K562 (cell line): ENCODE data around the gene SATB2. TPM values are rescaled to one million over a fixed set of nuclear protein-coding genes. Genes with fewer than 3 reads are reported as not detected.

Experiments
- BCLAF1 ChIP-seq, 2 experiments: fragments of 450-650 bp in 1 of 2; IDR thresholded peaks; 2 replicates each; pipeline ENCODE4 v1.6.1; 2011 to 2017; ENCODE audit warnings: low read depth in 2 of 2, antibody characterized with exemption in 1 of 2, borderline replicate concordance in 1 of 2, low read length in 1 of 2, mild to moderate bottlenecking in 1 of 2, mixed read lengths in 1 of 2; ENCODE audit not compliant: control insufficient read depth in 1 of 2
- HMG20A ChIP-seq: fragments of 450-650 bp; formaldehyde crosslinking; conservative IDR thresholded peaks from 2 replicates; pipeline ENCODE4 v1.4.0; 2020; ENCODE audit warnings: mild to moderate bottlenecking, mixed read lengths
- PURB ChIP-seq: sonication (generic); formaldehyde crosslinking; IDR thresholded peaks from 2 replicates; pipeline ENCODE4 v1.9.0; 2021; ENCODE audit warnings: low read depth, mild to moderate bottlenecking, missing genetic modification reagents
- TBL1XR1 ChIP-seq, 2 experiments: IDR thresholded peaks; 2 replicates each; pipeline ENCODE4 v1.6.1; 2012; ENCODE audit warnings: improper control_type of control experiment in 2 of 2, low read length in 2 of 2, mild to moderate bottlenecking in 1 of 2
- TFE3 ChIP-seq: fragments of 450-650 bp; formaldehyde crosslinking; IDR thresholded peaks from 2 replicates; pipeline ENCODE4 v1.4.0; 2020; ENCODE audit warnings: mild to moderate bottlenecking, mixed read lengths
- XRCC4 ChIP-seq: IDR thresholded peaks from one replicate; pipeline ENCODE4 v1.6.1; 2011; ENCODE audit not compliant: insufficient read depth, insufficient read length; ENCODE audit errors: extremely low read depth
- ZFP30 ChIP-seq: fragments of 250-450 bp; sonication (Bioruptor Pico); IDR thresholded peaks from 2 replicates; pipeline ENCODE4 v1.8.0; 2022; ENCODE audit warnings: moderate library complexity, mild to moderate bottlenecking, inconsistent platforms, borderline replicate concordance
- ZFX ChIP-seq: sonication (generic); formaldehyde crosslinking; IDR thresholded peaks from 2 replicates; pipeline ENCODE4 v1.8.0; 2022; ENCODE audit warnings: mild to moderate bottlenecking, missing genetic modification reagents, moderate library complexity
- ZNF668 ChIP-seq: fragments of 250-450 bp; sonication (Bioruptor Pico); IDR thresholded peaks from 2 replicates; pipeline ENCODE4 v1.8.0; 2022; ENCODE audit warnings: mild to moderate bottlenecking, inconsistent platforms
- polyA plus RNA-seq, 8 experiments: library from polyadenylated mRNA; depleted of rRNA in 4 of 8; stranded (reverse) in 5 of 8; unstranded in 3 of 8; fragments of >200 nt; fragmentation: Nextera tagmentation in 2 of 8; fragmentation: Illumina TruSeq in 1 of 8; extraction: Ambion mirVana in 2 of 8; extraction: Trizol in 1 of 8; gene quantifications; 2 replicates each; pipeline versions ENCODE4 v1.2.1 to v1.2.3, GENCODE V29; 2011 to 2014; ENCODE audit warnings: inconsistent platforms in 1 of 8, missing spikeins in 1 of 8
- total RNA-seq, 7 experiments: library from RNA; depleted of rRNA in 6 of 7; stranded (reverse); fragments of >200 nt in 6 of 7; fragmentation: Illumina TruSeq in 2 of 7; extraction: Trizol in 2 of 7; gene quantifications; 2 replicates each; pipeline versions ENCODE4 v1.2.1 to v1.2.3, GENCODE V29; 2011 to 2021; ENCODE audit warnings: low replicate concordance in 1 of 7
- TF ChIP-seq, protein P1 (sequence below): sonication (generic); formaldehyde crosslinking; IDR thresholded peaks from 2 replicates; pipeline ENCODE4 v1.9.0; 2022; ENCODE audit warnings: mild to moderate bottlenecking, missing genetic modification reagents
- TF ChIP-seq, protein P2 (sequence below): fragments of 250-450 bp; sonication (Bioruptor Pico); IDR thresholded peaks from 2 replicates; pipeline ENCODE4 v1.5.0; 2021
- TF ChIP-seq, protein P3 (sequence below), 2 experiments: fragments of 250-450 bp in 1 of 2; fragments of 450-650 bp in 1 of 2; sonication (Bioruptor Pico) in 1 of 2; IDR thresholded peaks; 2 replicates each; pipeline versions ENCODE4 v1.6.1 to v1.8.0; 2016 to 2021; ENCODE audit warnings: mild to moderate bottlenecking in 2 of 2, moderate library complexity in 2 of 2, missing compliant biosample characterization in 1 of 2, missing genetic modification characterization in 1 of 2
- TF ChIP-seq, protein P4 (sequence below): fragments of 450-650 bp; conservative IDR thresholded peaks from 2 replicates; pipeline ENCODE4 v1.6.1; 2016; ENCODE audit warnings: missing genetic modification characterization, low read depth, mild to moderate bottlenecking, missing compliant biosample characterization, moderate library complexity
- TF ChIP-seq, protein P5 (sequence below): fragments of 150-350 bp; conservative IDR thresholded peaks from 2 replicates; pipeline ENCODE4 v1.6.1; 2014; ENCODE audit warnings: low read length

SATB2 gene
- total and polyA plus RNA-seq, 9 of the 15 experiments (the other 6 are each of a cell fraction or from before 2014, with no cell fraction given): 4.5 to 34.0 (median 15.1) TPM

GRCh38 chr2:199455545-199456382, 2.0 kb downstream of the SATB2 start (continued):
- TF ChIP-seq TBL1XR1 (IDR thresholded peaks at IDR 0.05; ENCODE audit: low read length in 2 of 2): peak; percentile 36 to 72; a peak in 2 of 4 replicates
- TF ChIP-seq PURB (CRISPR knock-in tag): no peak
- TF ChIP-seq, protein P1, sequence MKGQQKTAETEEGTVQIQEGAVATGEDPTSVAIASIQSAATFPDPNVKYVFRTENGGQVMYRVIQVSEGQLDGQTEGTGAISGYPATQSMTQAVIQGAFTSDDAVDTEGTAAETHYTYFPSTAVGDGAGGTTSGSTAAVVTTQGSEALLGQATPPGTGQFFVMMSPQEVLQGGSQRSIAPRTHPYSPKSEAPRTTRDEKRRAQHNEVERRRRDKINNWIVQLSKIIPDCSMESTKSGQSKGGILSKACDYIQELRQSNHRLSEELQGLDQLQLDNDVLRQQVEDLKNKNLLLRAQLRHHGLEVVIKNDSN (CRISPR knock-in tag): 0 out of 2 replicates have a peak, but pooled peaks have one; percentile 13
- TF ChIP-seq, protein P2, sequence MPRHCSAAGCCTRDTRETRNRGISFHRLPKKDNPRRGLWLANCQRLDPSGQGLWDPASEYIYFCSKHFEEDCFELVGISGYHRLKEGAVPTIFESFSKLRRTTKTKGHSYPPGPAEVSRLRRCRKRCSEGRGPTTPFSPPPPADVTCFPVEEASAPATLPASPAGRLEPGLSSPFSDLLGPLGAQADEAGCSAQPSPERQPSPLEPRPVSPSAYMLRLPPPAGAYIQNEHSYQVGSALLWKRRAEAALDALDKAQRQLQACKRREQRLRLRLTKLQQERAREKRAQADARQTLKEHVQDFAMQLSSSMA (CRISPR knock-in tag): no peak
- no peak for TF ChIP-seq XRCC4
- TF ChIP-seq HMG20A (CRISPR knock-in tag): no peak
- TF ChIP-seq BCLAF1 (IDR thresholded peaks at IDR 0.05; ENCODE audit: borderline replicate concordance in 1 of 2, control insufficient read depth in 1 of 2, low read depth in 2 of 2, low read length in 1 of 2): no peak
- TF ChIP-seq, protein P3, sequence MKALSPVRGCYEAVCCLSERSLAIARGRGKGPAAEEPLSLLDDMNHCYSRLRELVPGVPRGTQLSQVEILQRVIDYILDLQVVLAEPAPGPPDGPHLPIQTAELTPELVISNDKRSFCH (CRISPR knock-in tag; IDR thresholded peaks at IDR 0.05): no peak
- TF ChIP-seq, protein P3 (tag; IDR thresholded peaks at IDR 0.05): no peak
- no peak for TF ChIP-seq TFE3 (CRISPR knock-in tag)
- no peak for TF ChIP-seq ZNF668
- TF ChIP-seq, protein P4, sequence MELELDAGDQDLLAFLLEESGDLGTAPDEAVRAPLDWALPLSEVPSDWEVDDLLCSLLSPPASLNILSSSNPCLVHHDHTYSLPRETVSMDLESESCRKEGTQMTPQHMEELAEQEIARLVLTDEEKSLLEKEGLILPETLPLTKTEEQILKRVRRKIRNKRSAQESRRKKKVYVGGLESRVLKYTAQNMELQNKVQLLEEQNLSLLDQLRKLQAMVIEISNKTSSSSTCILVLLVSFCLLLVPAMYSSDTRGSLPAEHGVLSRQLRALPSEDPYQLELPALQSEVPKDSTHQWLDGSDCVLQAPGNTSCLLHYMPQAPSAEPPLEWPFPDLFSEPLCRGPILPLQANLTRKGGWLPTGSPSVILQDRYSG: no peak
- TF ChIP-seq, protein P5, sequence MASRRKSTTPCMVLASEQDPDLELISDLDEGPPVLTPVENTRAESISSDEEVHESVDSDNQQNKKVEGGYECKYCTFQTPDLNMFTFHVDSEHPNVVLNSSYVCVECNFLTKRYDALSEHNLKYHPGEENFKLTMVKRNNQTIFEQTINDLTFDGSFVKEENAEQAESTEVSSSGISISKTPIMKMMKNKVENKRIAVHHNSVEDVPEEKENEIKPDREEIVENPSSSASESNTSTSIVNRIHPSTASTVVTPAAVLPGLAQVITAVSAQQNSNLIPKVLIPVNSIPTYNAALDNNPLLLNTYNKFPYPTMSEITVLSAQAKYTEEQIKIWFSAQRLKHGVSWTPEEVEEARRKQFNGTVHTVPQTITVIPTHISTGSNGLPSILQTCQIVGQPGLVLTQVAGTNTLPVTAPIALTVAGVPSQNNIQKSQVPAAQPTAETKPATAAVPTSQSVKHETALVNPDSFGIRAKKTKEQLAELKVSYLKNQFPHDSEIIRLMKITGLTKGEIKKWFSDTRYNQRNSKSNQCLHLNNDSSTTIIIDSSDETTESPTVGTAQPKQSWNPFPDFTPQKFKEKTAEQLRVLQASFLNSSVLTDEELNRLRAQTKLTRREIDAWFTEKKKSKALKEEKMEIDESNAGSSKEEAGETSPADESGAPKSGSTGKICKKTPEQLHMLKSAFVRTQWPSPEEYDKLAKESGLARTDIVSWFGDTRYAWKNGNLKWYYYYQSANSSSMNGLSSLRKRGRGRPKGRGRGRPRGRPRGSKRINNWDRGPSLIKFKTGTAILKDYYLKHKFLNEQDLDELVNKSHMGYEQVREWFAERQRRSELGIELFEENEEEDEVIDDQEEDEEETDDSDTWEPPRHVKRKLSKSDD: no peak
- TF ChIP-seq ZFP30: no peak
- peak; percentile 81 for TF ChIP-seq ZFX (CRISPR knock-in tag)
